ENCODE measurements around the gene OSBPL6.
A peak's percentile ranks its signal among the peaks of the same experiment; 100 is the strongest.
"Not testable (repeated sequence)": the region's sequence is repeated elsewhere in the genome, so short reads cannot be mapped to it uniquely, and the experiment has no call there.

Gene OSBPL6

DNA sequence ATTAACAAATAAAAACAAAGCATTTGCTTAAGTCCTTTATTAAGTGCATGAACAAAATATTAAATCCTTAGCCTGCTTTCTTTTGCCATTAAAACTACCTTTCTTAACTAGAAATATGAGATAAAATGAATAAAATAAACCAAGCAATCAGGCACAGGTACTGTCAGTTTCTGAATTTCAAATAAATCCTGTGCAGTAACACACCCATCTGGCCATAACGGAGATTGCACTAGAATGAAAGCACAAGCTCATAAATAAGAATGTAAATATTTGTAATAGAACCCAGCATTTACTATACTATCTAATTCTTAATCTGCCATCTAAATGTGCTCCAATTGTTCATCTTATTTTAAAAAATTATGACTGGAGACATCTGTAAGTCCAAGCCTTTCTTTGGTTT, 224.8 kb downstream of the OSBPL6 start:
- H3K9me3 ChIP-seq (ENCODE audit: low read length), result peaks cover 2% of the 10 kb centered on the region
- H3K4me3 ChIP-seq (ENCODE audit: low read length), result no peak overlapping the region
- H3K27me3 ChIP-seq (ENCODE audit: insufficient read depth, low read length), result no peaks in the 10 kb centered on the region
- no peak overlapping the region for H2AFZ ChIP-seq (ENCODE audit: low read depth, low read length)
- peaks cover 2% of the 10 kb centered on the region for H3K4me1 ChIP-seq (ENCODE audit: insufficient read depth, low read length)
- H3K36me3 ChIP-seq (ENCODE audit: insufficient read depth, low read length), result peaks cover 2% of the 10 kb centered on the region

DNA sequence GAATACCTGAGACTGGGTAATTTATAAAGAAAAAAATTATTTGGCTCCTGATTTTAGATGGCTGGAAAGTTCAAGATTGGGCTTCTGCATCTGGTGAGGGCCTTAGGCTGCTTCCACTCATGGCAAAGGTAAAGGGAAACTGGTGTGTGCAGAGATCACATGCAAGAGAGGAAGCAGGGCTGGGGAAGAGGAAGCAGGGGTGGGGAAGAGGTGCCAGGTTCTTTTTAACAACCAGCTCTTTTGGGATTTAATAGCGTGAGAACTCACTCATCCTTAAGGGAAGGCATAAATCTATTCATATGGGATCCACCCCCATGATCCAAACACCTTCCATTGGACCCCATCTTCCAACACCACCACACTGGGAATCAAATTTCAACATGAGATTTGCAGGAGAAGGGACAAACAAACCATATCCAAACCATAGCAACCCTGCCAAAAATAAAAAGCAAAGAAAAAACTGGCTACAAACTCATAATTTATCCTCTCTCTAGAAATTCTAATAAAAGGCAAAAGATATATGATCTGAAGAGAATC, 226.2 kb downstream of the OSBPL6 start:
- H3K27me3 ChIP-seq (ENCODE audit: insufficient read depth, low read length), result no peaks in the 10 kb centered on the region
- H3K4me1 ChIP-seq (ENCODE audit: insufficient read depth, low read length), result no peaks in the 10 kb centered on the region
- H3K9me3 ChIP-seq (ENCODE audit: low read length), result peaks cover 4% of the 10 kb centered on the region
- no peak overlapping the region for H3K4me3 ChIP-seq (ENCODE audit: low read length)
- peaks cover 2% of the 10 kb centered on the region for H3K36me3 ChIP-seq (ENCODE audit: insufficient read depth, low read length)
- no peak overlapping the region for H2AFZ ChIP-seq (ENCODE audit: low read depth, low read length)

DNA sequence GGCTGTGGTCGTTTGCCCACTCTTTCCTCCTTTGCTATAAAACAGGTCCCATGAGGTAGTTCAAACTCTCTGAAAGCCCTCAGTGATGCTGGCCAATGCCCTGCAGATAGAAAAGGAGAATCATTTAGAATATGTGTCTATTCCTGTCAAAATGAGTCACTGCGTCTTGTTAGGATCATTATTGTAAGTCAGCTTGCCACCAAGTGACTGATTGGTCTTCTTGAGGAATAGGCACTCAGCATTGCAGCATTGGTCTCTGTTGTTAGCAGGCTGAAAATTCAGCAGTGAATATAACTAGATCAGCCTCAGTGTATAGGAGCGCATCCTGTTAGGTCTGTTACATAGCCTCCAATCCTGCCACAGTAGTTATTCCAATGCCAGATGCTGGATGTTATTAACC, 227.8 kb downstream of the OSBPL6 start:
- Histone ChIP-seq H3K4me3 (ENCODE audit: low read length) (no peak overlapping the region), H3K4me1 (ENCODE audit: insufficient read depth, low read length) (no peaks in the 10 kb centered on the region), H3K9me3 (ENCODE audit: low read length) (peaks cover 8% of the 10 kb centered on the region), H2AFZ (ENCODE audit: low read depth, low read length) (no peak overlapping the region), H3K36me3 (ENCODE audit: insufficient read depth, low read length) (peaks cover 6% of the 10 kb centered on the region), H3K27me3 (ENCODE audit: insufficient read depth, low read length) (no peaks in the 10 kb centered on the region)

DNA sequence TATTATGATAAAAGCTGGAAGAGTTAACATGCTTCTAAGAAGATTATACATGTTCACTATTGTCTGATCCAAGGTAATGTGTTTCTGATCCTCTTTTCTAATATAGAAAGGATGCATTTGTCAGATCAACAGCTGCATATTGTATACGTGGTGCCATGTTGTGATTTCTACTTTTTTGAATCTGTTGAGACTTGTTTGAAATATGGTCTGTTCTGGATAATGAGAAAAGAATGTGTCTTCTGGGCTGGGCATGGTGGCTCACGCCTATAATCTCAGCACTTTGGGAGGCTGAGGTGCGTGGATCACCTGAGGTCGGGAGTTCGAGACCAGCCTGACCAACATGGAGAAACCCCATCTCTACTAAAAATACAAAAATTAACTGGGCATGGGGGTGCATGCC, 229.4 kb downstream of the OSBPL6 start:
- Histone ChIP-seq H3K36me3 (ENCODE audit: insufficient read depth, low read length) (peaks cover 19% of the 10 kb centered on the region), H3K9me3 (ENCODE audit: low read length) (peaks cover 15% of the 10 kb centered on the region)
- H3K4me1 ChIP-seq (ENCODE audit: insufficient read depth, low read length); H3K27me3 ChIP-seq (ENCODE audit: insufficient read depth, low read length); H2AFZ ChIP-seq (ENCODE audit: low read depth, low read length); H3K4me3 ChIP-seq (ENCODE audit: low read length): not testable (repeated sequence)

DNA sequence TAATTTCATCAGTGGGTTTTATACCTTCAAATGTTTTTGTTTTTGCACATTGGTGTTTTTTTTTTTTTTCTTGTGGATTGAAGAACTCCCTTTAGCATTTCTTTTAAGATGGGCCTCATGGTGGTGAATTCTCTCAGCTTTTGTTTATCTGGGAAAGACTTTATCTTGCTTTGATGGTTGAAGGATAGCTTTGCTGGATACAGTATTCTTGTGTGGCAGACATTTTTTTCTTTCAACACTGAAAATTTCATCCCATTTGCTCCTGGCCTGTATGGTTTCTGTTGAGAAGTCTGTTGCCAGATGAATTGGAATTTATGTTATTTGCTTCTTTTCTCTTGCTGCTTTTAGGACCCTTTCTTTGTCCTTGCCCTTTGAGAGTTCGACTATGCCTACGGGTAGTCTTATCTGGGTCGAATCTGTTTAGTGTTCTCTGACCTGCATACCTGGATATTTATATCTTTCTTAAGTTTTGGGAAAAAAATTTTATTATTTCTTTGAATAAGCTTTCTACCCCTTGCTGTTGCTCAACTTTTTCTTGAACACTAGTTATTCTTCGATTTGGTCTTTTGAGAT, 231.0 kb downstream of the OSBPL6 start:
- Histone ChIP-seq H3K9me3 (ENCODE audit: low read length) (peaks cover 15% of the 10 kb centered on the region), H3K4me1 (ENCODE audit: insufficient read depth, low read length) (no peaks in the 10 kb centered on the region), H2AFZ (ENCODE audit: low read depth, low read length) (no peak overlapping the region), H3K36me3 (ENCODE audit: insufficient read depth, low read length) (peaks cover 34% of the 10 kb centered on the region), H3K4me3 (ENCODE audit: low read length) (no peak overlapping the region), H3K27me3 (ENCODE audit: insufficient read depth, low read length) (no peaks in the 10 kb centered on the region)

DNA sequence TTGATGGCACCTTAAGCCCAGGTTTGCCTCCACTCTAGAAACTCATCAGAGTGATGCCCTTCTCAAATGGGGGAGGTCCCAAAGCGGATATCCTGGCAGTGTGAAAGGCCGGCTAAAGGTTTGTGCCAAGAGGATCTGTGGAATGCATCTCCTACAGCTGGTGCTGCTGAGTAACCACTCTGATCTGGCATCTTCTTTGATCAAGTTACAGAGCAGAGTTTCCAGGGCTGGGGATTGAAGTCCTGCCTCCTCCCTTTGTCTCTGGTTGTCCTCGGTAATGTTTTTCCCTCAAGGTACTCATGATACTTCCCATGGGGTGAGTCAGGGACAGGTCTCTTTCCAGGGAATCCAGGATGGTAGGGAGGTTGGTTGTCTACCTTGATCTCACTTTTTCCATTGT, 232.1 kb downstream of the OSBPL6 start:
- Histone ChIP-seq H2AFZ (ENCODE audit: low read depth, low read length) (no peak overlapping the region), H3K27me3 (ENCODE audit: insufficient read depth, low read length) (no peaks in the 10 kb centered on the region), H3K36me3 (ENCODE audit: insufficient read depth, low read length) (peaks cover 42% of the 10 kb centered on the region), H3K9me3 (ENCODE audit: low read length) (peaks cover 14% of the 10 kb centered on the region), H3K4me3 (ENCODE audit: low read length) (no peak overlapping the region), H3K4me1 (ENCODE audit: insufficient read depth, low read length) (no peaks in the 10 kb centered on the region)

DNA sequence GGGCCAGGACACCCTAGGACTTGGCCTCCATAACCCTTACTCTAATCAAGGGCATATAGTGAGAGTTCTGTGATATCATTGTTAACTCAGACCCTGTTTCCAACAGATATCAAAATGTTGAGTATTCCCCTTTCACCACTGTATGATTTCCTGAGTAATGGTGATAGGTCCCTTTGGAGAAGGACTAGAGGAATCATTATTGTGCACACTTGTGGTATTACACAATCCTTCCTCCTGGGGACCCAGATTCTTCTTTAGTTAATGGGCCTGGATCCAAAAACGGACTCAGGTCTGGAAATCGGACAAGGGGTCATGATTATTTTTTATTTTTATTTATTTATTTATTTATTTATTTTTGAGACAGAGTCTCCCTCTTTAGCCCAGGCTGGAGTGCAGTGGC, 233.1 kb downstream of the OSBPL6 start:
- Histone ChIP-seq H3K36me3 (ENCODE audit: insufficient read depth, low read length) (peaks cover 53% of the 10 kb centered on the region), H3K27me3 (ENCODE audit: insufficient read depth, low read length) (no peaks in the 10 kb centered on the region), H2AFZ (ENCODE audit: low read depth, low read length) (no peak overlapping the region), H3K9me3 (ENCODE audit: low read length) (peaks cover 14% of the 10 kb centered on the region), H3K4me3 (ENCODE audit: low read length) (no peak overlapping the region), H3K4me1 (ENCODE audit: insufficient read depth, low read length) (no peaks in the 10 kb centered on the region)

DNA sequence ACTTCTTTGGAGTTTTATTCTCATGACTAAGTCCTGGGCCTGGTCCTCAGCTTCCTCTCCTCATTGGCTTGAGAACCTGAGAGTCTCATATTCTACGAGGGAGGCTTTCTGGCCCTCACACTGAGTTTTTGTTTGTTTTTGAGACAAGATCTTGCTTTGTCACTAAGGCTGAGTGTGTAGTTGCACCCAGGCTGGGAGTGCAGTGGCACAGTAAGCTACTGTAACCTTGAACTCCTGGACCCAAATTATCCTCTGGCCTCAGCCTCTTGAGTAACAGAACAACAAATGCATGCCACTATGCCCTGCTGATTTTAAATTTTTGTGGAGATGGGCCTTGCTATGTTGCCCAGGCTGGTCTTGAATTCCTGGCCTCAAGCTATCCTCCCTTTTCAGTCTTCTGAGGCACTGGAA, 234.1 kb downstream of the OSBPL6 start:
- Histone ChIP-seq H3K36me3 (ENCODE audit: insufficient read depth, low read length) (peaks cover 62% of the 10 kb centered on the region), H3K27me3 (ENCODE audit: insufficient read depth, low read length) (no peaks in the 10 kb centered on the region), H2AFZ (ENCODE audit: low read depth, low read length) (no peak overlapping the region), H3K4me1 (ENCODE audit: insufficient read depth, low read length) (no peaks in the 10 kb centered on the region), H3K4me3 (ENCODE audit: low read length) (no peak overlapping the region), H3K9me3 (ENCODE audit: low read length) (peaks cover 14% of the 10 kb centered on the region)

DNA sequence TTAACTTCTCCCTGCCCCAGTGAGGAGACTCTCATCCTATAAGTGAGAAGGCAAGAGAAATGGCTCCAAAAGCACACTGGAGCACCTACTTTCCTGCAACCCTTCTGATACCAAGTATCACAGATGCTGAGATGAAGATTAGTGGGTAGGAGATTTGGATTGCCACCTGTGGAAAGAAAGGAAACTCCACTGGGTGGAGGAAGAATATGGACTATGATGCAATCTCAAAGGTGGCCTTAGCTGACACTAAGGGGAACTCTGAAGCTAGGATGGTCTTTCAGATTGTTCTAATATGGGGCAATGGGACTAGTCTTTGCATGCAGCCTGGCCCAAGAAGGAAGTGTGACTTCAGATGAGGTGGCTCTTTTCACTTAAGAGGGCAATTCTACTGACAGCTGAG, 235.0 kb downstream of the OSBPL6 start:
- Histone ChIP-seq H3K4me1 (ENCODE audit: insufficient read depth, low read length) (no peaks in the 10 kb centered on the region), H2AFZ (ENCODE audit: low read depth, low read length) (no peak overlapping the region), H3K9me3 (ENCODE audit: low read length) (peaks cover 14% of the 10 kb centered on the region), H3K27me3 (ENCODE audit: insufficient read depth, low read length) (no peaks in the 10 kb centered on the region), H3K36me3 (ENCODE audit: insufficient read depth, low read length) (peaks cover 70% of the 10 kb centered on the region), H3K4me3 (ENCODE audit: low read length) (no peak overlapping the region)

DNA sequence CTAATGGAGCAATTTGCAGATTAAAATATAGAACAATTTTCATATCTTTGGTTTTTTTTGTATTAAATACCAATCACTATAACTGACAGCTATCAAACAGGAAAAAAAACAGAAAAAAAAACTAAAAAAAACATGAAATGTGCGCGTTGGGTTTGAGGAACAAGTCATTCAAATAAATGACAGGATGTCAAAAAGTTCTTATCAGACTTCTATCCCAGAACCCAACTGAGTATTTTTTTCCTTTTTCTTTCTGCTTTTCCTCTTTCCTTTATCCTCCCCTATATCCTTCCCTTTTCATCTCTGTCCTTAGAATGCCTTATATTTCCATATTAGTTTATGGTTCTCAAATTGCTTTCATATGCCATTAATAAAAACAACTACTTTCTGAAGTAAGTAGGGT, 242.3 kb downstream of the OSBPL6 start:
- H3K36me3 ChIP-seq (ENCODE audit: insufficient read depth, low read length), result peaks cover 95% of the 10 kb centered on the region
- H3K9me3 ChIP-seq (ENCODE audit: low read length), result no peaks in the 10 kb centered on the region
- no peaks in the 10 kb centered on the region for H3K4me1 ChIP-seq (ENCODE audit: insufficient read depth, low read length)
- H3K4me3 ChIP-seq (ENCODE audit: low read length), result no peak overlapping the region
- no peak overlapping the region for H2AFZ ChIP-seq (ENCODE audit: low read depth, low read length)
- no peaks in the 10 kb centered on the region for H3K27me3 ChIP-seq (ENCODE audit: insufficient read depth, low read length)

DNA sequence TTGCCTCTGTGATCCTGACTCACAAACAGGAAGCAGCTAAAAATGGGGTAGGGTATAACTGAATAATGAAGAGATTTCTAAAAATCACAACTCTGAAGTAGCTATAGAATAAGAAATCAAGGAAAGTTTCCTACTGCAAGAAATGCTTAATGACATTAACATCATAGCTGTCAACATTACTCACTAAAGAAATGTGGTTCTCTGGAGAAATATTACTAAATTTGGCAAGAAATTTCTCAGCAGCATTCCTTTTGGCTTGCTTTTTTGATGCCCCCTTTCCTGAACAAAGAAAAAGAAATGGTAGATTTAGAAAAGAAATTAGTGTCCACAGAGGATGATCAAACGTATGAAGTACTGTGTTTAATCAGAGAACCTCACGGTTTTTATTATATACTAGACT, 247.1 kb downstream of the OSBPL6 start:
- Histone ChIP-seq H3K27me3 (ENCODE audit: insufficient read depth, low read length) (no peaks in the 10 kb centered on the region), H3K4me1 (ENCODE audit: insufficient read depth, low read length) (no peaks in the 10 kb centered on the region), H3K9me3 (ENCODE audit: low read length) (no peaks in the 10 kb centered on the region), H3K36me3 (ENCODE audit: insufficient read depth, low read length) (peaks cover 89% of the 10 kb centered on the region), H2AFZ (ENCODE audit: low read depth, low read length) (no peak overlapping the region), H3K4me3 (ENCODE audit: low read length) (no peak overlapping the region)

DNA sequence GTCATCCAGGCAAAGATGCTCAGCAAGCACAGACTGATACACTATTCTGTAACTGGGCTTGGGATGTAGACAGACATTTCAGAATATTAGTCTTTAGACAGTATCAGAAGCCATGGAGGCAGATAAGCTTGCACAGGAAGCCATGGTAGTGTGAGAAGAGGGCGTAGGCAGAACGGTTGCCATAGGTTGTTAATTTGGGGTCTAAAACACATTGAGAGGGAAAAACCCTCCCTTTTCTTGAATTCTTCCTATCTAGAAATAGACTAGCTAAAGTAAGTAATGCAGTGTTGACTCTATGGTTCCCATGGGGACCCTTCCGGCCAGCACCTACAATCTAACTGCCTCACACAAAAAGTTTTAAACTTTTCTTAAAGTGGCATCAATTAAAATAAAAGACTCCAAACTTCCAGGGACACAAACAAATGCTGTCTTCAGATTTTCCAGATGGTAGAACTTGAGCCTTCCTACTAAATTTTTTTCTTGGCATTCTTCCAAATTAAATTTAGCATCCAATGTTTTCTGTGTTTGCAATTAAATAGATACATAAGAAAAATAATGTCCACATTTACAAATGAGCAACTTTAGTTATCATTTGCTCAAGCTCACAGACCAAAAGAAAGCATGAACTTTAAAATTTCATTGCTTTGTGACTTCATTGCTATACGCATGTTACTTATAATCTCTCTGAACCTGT, 254.8 kb downstream of the OSBPL6 start:
- Histone ChIP-seq H3K27me3 (ENCODE audit: insufficient read depth, low read length) (no peaks in the 10 kb centered on the region), H3K4me3 (ENCODE audit: low read length) (peak overlapping the region; percentile 66), H2AFZ (ENCODE audit: low read depth, low read length) (no peak overlapping the region), H3K9me3 (ENCODE audit: low read length) (no peaks in the 10 kb centered on the region), H3K36me3 (ENCODE audit: insufficient read depth, low read length) (peaks cover 53% of the 10 kb centered on the region), H3K4me1 (ENCODE audit: insufficient read depth, low read length) (peaks cover 21% of the 10 kb centered on the region)

DNA sequence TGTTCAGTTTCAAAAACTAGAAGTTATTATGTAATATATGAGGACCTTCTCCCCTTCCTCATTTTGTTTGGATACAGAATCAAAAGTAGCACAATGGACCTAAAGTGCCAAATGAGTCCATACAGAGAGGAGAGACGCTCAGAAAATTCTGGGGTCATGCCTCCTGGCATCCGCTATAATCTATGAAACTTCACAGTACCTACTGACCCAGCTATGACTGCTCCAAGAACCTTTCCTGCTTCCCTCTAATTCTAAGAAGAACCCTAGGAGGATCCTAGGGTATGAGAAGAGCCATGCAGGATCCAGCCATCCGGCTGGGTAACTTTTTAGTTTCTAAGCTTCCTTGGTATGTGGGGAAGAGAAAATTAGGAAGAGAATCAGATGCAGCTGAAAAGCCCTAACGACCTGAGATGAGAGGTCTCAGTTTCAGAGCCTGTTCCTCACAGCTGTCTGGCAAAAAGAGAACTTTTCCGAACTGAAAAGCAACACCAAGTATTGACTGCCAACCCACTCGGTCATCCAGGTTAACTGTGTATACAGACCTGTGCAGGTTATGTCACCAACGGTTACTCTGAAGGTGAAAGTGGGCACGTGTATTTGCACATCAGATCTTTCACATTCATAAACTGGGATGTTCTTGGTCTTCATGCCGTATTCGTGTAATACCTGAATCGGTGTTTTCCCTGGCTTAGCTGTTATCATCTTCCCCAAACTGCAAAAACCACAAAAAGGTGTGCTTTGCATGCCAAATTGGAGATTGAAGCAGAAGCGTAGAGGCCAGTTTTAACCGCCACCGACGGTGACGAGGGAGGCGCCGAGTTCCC, 255.6 kb downstream of the OSBPL6 start:
- Histone ChIP-seq H3K27me3 (ENCODE audit: insufficient read depth, low read length) (no peaks in the 10 kb centered on the region), H3K4me3 (ENCODE audit: low read length) (peak overlapping the region; percentile 66), H3K4me1 (ENCODE audit: insufficient read depth, low read length) (peaks cover 21% of the 10 kb centered on the region), H3K9me3 (ENCODE audit: low read length) (no peaks in the 10 kb centered on the region), H2AFZ (ENCODE audit: low read depth, low read length) (no peak overlapping the region), H3K36me3 (ENCODE audit: insufficient read depth, low read length) (peaks cover 45% of the 10 kb centered on the region)
